Measurements from ENCODE around the gene POU2AF1.

The POU2AF1 gene

GRCh38 chr11:111378861-111379601 is at the start of gene POU2AF1:
POU2AF1 (minus strand) TSS chr11:111379275; CDS start chr11:111379177, 98 bp downstream.
- peak; percentile 94 for DNase-seq (ENCODE audit: low spot score)

- no peak for DNase-seq (ENCODE audit: low spot score)
These were observed 49.2 kb upstream of the POU2AF1 start for GRCh38 chr11:111428113-111428876.

- peak; percentile 32 for DNase-seq (ENCODE audit: low spot score)
These were observed 48.4 kb upstream of the POU2AF1 start for GRCh38 chr11:111427471-111427912.

- DNase-seq (ENCODE audit: low spot score) = no peak
These were observed 47.5 kb upstream of the POU2AF1 start for GRCh38 chr11:111426617-111427016.

GRCh38 chr11:111423250-111423615 is 44.2 kb upstream of the POU2AF1 start:
- no peak for DNase-seq (ENCODE audit: low spot score)

GRCh38 chr11:111422494-111423249 is 43.6 kb upstream of the POU2AF1 start:
- DNase-seq (ENCODE audit: low spot score) = peak; percentile 89

- peak; percentile 60 for DNase-seq (ENCODE audit: low spot score)
These were observed 42.2 kb upstream of the POU2AF1 start for GRCh38 chr11:111421251-111421650.

GRCh38 chr11:111419641-111420327 is 40.7 kb upstream of the POU2AF1 start:
- no peak for DNase-seq (ENCODE audit: low spot score)

- DNase-seq (ENCODE audit: low spot score) = peak; percentile 35
These were observed 40.1 kb upstream of the POU2AF1 start for GRCh38 chr11:111419181-111419580.

- DNase-seq (ENCODE audit: low spot score) = peak; percentile 48
These were observed 39.3 kb upstream of the POU2AF1 start for GRCh38 chr11:111418436-111418787.

- DNase-seq (ENCODE audit: low spot score) = peak; percentile 94
These were observed 38.8 kb upstream of the POU2AF1 start for GRCh38 chr11:111417766-111418435.

- DNase-seq (ENCODE audit: low spot score) = peak; percentile 95
These were observed 38.1 kb upstream of the POU2AF1 start for GRCh38 chr11:111417011-111417765.

- DNase-seq (ENCODE audit: low spot score) = peak; percentile 54
These were observed 37.3 kb upstream of the POU2AF1 start for GRCh38 chr11:111416231-111416960.

- DNase-seq (ENCODE audit: low spot score) = peak; percentile 69
These were observed 35.9 kb upstream of the POU2AF1 start for GRCh38 chr11:111414936-111415335.

- peak; percentile 67 for DNase-seq (ENCODE audit: low spot score)
These were observed 35.3 kb upstream of the POU2AF1 start for GRCh38 chr11:111414267-111414931.

- DNase-seq (ENCODE audit: low spot score) = no peak
These were observed 34.8 kb upstream of the POU2AF1 start for GRCh38 chr11:111413849-111414248.

- DNase-seq (ENCODE audit: low spot score) = no peak
These were observed 33.2 kb upstream of the POU2AF1 start for GRCh38 chr11:111412293-111412692.

- no peak for DNase-seq (ENCODE audit: low spot score)
These were observed 32.4 kb upstream of the POU2AF1 start for GRCh38 chr11:111411456-111411855.

GRCh38 chr11:111410951-111411350 is 31.9 kb upstream of the POU2AF1 start:
- no peak for DNase-seq (ENCODE audit: low spot score)

All from NAMALWA (cell line).